ENCODE measurements around the gene ACBD3. TPM values are rescaled to one million over a fixed set of nuclear protein-coding genes. Genes with fewer than 3 reads are reported as not detected.
A peak's percentile ranks its signal among the peaks of the same experiment; 100 is the strongest.

ACBD3 gene
- polyA plus RNA-seq, 1 donor, result 49.8 TPM

DNA sequence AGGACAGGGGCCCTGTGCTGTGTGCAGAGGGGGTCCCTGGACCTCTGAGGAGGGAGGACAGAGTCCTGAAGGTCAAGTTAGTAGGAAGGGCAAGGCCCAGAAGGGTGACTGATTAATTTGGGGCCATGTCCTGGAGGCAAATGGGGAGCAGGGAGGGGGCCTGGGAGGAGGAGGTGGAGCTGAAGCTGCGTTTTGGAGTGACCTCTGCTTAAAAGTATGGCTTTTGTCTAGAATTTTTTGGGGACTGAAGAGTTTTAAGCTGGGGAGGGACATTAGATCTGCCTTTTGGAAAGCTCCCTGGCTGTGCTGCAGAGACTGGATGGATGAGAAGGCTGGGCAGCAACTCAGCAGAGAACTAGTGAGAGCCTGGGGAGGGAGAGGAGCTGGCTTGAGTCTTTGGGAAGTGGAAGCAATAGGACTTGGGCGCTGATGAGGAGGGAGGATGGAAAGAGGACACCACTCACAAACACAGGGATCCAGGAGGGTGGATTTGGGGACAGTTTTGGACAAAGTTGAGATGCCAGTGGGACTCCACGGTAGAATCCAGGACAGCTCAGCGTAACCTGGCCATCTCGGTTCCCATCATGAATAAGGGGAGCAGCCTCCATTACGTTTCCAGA lies 52.9 kb downstream of the ACBD3 start:
- no peak for DNase-seq

DNA sequence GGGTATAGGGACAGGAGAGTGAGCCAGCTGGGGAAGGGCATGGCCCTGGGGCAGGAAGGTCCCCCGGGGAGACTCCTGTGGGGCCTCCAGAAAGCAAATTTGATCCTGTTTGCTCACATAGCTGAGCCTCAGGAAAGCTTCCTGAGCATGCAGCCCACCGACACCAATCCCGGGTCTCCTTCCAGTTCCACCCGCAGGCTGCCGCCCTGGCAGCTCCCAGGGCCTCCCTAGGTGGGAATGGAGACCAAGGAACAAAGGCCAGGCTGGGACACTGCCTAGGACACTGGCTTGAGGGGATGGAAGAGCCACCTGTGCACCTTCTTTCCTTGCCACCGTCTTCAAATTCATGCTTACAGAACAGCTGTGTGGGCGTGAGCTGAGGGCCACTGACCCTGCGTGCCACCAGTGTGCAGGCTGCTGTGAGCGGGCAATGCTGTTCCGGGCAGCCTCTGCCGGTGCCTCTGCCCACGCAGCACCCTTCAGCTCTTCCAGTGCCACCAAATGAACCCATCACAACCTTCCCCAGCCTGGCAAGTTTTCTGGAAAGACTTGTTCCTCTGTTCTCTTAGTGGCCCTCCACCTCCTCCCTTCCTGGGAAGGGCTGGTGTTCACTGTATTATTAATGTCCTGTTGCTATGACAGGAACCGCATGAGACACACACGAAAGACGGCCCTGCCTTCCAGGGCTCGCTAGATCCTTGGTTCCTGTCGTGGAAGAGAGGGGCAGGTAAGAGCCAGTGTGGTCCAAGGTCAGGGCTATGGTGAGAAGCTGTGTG lies 53.6 kb downstream of the ACBD3 start:
- no peak for DNase-seq

DNA sequence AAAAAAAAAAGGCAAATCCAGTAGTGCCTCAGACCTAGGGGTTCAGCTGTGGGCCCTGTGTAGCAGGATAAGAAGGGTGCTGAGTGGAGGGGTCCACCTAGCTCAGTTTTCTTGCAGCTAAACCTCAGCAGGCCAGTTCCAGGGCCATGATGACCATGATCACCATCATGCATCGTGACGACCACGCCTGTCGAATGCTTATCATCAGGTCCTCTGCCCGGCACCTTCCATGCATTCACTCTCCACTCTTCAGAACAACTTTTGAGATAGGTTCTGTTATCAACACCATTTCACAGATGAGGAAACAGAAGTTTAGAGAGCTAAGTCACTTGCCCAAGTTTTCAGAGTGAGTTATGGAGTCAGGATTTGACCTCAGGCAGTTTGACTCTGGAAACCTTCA lies 54.9 kb downstream of the ACBD3 start:
- DNase-seq, result no peak

DNA sequence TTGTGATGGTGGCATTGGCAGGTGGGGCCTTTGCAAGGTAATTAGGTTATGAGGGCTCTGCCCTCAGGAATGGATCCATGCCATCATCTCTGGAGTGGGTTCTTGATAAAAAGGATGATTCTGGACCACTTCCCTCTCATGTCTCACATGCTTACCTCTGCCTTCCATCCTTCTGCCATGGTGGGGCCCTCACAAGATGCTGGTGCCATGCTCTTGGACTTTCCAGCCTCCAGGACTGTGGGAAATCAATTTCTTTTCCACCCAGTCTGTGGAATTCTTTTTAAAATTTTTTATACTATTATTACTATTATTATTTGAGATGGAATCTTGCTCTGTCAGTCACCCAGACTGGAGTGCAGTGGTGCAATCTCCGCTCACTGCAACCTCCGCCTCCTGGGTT lies 57.3 kb downstream of the ACBD3 start:
- no peak for DNase-seq

DNA sequence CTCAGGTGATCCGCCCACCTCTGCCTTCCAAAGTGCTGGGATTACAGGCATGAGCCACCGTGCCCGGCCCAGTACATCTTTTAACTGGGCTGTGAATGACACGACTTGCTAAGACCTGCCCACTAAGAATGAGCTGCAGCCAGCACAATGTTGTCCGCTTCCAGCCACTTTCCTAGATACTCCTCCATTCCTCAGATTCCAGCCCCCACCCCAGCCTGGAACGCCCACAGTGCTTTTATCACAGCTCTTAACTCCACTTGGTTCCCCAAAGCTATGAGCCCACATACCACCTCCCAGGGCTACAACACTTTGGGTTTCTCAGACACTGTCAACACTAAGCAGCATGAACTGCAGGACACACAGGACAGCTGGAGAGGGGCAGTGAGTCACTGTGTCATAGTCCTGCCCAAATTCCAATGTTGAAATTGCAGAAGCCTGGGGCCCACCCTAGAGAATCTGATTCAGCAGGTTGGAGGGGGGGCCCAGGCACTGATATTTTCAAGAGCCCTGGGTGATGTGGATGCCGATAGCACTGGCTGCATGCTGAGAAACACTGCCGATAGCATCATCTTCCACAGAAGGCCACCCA lies 58.0 kb downstream of the ACBD3 start:
- DNase-seq, result no peak

DNA sequence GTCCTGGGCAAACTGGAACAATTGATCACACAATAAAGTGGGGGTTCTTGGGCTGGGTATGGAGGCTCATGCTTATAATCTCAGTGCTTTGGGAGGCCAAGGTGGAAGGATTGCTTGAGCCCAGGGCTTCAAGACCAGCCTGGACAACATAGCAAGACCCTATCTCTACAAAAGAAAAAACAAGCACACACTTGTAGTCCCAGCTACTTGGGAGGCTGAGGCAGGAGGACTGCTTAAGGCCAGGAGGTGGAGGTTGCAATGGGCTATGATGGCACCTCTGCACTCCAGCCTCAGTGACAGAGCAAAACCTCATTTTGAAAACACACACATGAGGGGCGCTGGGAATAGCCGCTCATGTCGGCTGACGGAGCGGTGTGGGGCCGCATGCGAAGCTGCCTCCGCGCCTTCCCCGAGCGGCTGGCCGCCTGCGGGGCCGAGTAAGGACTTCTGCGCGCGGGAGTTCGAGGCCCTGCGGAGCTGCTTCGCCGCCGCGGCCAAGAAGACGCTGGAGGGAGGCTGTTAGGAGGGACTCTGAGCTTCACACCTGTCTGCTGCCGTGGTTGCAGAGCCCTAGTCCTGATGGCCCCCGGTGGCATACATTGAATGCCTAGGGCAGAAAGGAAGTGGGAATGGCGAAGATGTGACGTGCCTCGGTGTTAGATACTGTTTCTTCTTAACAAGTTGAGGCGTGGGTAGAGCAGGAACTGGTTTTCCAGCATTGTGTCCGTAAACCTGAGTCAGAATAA lies 59.5 kb downstream of the ACBD3 start:
- DNase-seq, result no peak

DNA sequence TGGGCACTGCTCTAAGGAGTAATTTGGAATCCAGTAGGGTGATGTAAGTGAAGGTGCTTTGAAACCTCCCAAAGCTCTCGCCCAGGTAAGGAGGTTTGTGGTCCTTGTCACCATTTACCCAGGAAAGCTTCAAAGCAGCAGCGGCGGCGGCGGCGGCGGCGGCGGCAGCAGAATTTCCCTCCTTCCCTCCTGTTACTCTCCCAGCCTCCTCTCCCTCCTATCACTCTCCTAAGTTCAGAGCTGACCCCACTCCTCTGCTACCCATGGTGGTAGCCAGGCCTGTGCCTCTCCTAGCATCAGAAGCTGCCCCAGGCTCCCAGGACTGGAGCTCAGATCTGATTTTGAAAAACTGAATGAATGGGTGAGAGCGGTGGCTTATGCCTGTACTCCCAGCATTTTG lies 60.7 kb downstream of the ACBD3 start:
- no peak for DNase-seq

DNA sequence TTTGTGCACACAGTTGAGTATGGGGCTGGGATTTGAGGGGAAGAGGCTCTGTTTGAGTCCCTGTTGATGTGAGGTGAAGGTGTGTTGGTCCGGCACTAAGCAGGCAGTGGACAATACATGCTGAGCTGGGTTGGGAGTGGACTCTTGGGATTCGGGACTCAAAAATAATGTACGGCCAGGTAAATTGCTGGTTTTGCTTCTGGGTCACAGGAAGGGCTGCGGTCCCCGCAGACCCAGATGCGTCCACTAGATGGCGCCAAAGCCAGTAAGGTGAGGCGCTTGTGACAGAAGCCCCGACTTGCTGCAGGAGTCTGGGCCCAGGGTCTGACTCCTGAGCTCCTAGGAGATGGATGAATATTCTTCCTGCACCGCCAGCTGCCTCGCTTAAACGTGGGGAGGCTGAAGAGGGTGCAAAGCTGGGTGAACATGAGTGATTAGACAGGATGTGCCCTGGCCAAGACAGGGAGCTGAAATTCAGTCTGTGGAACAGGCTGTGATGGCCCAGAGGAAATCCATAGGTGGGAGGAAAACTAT lies 61.4 kb downstream of the ACBD3 start:
- DNase-seq, result peak; percentile 85

DNA sequence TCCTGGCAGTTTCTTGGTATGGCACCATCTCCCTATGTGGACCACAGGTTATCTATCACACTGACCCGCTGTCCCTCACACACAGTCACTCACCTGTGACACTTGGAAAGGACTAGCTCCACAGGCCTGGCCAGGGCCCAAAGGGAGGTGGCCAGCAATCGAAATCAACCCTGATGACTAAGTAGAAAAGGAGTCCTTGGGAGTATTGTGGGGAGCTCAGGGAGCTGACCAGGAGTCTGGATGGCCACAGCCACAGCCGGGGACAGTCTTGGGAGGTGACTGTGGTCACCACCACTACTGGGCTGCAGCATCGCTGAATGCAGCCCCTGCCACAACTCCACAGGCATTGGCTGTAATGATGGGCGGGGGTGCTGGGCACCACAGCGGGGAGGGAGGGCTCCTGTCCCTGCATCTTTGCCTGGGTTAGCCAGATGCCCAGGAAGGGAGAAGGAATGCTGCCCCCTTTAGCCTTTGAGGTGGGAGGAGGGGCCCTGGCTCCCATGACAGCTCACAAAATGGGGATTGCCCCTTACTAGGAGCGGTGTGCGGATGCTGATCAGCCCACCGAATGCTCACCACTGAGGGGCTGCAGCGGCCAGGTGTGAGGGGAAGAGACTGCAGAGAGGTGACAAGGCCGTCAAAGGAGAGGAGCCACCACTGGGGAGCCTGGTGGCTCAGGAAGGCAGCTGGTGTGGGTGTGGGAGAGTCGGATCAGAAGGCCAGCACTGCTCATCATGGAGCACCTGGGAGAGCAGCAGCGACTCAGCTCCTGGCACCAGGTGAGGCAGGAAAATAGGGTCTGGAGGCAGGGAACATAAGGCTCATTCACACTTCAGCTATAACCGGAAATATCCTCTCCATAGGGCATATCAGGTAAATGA lies 62.7 kb downstream of the ACBD3 start:
- DNase-seq, result no peak

DNA sequence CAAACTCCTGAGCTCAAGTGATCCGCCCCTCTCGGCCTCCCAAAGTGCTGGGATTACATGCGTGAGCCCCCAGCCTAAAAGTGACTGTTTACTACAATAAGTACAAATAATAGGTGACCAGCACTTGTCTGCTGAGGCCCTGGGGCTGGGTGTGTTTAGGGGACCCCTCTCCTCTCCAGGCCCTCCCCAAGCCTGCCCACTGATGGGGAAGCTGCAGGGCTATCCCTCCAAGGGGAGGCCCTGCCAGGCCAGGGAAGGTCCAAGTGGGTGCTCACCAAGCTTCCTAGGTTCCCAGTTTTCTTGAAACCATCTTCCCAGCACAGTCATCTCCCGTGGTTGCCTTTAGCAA lies 63.4 kb downstream of the ACBD3 start:
- no peak for DNase-seq

DNA sequence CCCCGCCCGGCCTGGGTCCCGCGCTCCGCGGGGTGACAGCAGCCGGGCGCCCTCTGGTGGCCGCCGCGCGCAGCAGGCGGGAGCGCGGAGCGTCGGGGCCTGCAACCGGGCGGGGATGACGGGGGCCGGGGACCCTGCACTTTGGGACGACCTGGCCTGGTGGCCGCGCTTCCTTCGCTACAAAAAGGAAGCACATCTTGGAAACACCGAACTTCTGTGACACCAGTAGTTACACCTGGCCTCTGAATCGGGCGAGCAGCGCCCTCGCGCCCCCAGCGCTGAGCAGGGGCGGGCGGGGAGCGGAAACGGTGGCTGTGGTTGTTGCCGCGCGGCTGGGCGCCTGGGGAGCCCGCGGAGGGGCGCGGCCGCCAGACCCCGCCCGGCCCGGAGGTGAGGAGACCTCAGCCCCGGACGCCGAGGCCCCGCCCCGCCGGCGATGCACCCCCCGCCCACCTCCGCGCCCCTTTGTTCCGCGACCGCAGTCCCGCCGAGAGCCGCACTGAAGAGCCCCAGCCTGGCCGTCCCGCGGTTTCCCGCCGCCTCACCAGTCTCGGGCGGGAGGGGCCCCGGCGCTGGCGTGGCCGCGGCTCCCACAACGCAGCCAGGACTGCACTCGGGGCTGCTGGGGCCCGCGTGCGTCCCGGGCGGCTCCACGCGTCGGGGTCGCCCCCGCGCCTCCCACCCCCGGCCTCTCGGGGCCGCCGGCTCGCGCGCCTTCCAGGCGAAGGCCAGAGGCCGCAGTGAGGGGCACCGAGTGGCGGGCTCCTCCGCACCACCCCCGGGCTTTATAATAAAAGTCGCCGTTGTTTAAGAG lies 64.7 kb downstream of the ACBD3 start:
- DNase-seq, result peak; percentile 82

DNA sequence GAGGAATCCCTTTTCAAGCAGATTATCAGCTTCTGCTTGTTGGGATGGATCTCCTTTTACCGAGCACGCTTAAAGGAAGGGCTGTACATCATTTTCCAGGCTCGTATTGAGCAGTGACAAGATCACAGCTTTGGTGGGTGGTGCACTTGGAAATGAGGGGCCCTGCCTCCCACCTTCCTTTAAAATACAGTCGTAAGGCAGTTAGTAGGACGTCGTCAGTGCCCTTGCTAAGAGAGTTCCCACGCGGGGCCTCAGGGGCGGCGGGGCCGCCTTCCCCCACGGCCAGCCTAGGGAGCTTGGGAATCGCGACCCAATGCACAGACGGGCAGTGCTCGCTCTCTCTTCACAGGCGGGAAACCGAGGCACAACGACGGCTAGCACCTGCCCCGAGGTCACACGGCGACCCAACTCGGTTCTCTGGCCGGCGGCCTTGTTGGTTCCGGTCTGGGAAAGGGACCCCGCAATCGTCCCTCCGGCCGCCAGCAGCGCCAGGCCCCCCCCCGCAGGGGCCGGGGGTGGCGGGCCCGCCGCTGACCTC lies 65.4 kb downstream of the ACBD3 start:
- DNase-seq, result no peak

DNA sequence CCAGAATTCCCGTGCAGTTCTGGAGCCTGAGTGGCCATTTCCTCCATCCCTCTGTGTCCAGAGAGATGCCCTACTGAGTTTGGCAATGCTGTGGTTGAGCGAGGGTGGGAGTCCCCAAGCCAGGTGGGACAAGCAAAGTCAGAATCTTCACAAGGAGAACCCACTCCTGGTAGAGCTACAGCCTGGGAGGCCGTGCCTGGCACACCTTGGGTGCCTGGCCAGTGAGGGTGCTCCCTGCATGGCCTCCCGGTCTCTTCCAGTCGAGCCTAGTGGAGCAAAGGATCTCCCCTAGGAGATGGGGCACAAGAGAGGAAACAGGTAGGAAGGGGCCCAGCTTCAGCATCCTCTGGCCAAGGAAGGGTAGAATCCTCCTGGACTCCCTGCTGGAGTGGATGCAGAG lies 66.1 kb downstream of the ACBD3 start:
- no peak for DNase-seq

DNA sequence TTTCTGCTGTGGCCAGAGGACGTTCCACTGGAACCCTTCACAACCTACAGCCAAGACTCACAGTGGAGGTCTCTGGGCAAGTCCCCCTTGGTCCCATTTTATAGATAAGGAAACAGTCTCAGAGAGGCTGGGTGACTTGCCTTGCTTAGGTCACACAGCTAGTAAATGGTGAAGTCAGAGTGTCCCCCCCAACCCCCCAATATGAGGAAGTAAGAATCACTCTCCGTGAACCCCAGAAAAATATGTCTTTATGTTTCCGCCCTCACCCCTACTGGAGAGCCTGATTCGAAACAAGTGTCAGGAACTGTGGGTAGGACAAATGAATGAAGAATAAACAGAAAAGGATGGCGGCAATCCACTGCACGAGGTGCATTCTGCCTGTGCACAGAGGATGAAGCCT lies 67.4 kb downstream of the ACBD3 start:
- DNase-seq, result no peak

DNA sequence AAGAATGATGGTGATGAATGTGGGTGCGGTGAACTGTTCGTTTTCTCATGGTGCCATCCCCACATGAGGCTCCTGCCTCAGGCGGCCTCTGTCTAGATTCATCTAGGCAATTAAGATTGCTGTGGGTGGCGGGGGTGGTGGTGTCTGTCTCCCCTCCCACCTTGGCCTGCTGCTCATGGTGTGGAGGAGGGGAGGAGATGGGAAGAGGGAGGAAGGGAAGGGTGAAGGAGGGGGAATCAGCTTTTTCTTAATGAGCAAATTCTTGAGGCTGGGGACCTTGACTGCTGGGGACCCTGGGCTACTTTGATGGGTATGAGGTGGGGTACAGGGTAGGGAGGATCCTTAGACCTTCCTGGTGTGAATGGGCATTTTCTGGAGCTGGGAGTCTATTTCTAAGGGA lies 68.2 kb downstream of the ACBD3 start:
- DNase-seq, result no peak

DNA sequence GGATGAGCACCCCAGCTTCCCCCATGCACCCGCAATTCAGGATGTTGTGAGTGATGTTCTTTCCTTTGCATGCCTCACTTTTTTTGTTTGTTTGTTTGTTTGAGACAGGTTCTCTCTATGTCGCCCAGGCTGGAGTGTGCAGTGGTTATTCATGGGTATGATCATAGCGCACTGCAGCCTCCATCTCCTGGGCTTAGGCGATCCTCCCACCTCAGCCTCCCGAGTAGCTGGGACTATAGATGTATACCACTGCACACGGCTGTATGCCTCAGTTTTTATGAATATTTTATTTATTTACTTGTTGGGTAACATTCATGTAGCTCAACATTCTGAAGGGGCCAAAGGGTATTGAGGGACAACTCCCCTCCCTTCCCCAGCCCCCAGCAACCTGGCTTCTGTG lies 69.2 kb downstream of the ACBD3 start:
- DNase-seq, result no peak

DNA sequence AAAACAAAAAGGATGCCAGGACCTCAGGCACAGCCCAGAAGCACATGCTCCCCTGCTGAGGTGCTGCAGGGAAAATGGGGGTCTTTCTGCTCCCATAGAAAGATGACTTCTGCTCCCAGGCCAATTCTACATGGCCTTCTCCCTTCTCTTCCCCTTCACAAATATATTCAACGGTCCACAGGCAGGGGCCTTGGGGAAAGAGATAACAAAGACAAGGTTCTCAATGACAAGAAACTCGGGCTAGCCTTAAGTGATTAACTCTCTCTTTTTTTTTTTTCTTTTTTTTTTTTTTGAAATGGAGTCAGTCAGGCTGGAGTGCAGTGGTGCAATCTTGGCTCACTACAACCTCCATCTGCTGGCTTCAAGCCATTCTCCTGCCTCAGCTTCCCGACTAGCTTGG lies 69.9 kb downstream of the ACBD3 start:
- DNase-seq, result no peak

DNA sequence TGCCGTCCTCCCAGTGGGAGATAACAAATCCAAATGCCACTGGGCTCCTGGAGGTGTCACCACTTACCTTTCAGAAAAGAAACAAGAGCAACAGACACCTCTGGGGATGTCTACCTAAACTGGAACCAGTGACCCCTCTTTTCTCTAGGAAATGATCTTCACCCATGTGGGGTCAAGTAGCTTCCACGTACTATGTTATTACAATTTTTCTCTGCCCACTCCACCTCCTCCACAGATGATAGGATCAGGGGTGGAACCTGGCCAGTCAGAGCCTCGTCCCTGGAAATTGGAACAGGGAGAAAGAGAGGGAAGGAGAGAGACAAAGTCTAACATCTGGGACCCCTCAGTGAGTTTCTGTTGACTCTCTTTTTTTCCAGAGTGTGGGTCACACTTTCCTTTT lies 73.9 kb downstream of the ACBD3 start:
- no peak for DNase-seq

DNA sequence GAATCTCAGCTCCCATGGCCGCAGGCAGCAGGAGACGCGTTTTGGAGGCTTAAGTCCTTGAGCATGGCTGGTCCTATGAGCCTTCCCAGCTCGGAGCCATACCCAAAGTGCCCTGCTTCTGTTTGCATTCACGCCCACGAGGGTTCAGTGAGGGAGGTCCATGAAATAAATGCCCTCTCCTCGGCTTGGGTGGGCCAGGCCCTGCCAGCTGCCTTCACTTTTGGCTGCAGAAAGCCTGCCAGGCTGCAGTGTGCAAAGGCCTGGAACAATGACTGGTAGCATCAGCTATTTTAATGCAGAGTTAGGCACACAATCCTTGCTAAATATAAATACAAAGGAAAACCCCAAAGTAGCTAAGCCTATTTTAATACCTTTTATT lies 74.7 kb downstream of the ACBD3 start:
- DNase-seq, result no peak

DNA sequence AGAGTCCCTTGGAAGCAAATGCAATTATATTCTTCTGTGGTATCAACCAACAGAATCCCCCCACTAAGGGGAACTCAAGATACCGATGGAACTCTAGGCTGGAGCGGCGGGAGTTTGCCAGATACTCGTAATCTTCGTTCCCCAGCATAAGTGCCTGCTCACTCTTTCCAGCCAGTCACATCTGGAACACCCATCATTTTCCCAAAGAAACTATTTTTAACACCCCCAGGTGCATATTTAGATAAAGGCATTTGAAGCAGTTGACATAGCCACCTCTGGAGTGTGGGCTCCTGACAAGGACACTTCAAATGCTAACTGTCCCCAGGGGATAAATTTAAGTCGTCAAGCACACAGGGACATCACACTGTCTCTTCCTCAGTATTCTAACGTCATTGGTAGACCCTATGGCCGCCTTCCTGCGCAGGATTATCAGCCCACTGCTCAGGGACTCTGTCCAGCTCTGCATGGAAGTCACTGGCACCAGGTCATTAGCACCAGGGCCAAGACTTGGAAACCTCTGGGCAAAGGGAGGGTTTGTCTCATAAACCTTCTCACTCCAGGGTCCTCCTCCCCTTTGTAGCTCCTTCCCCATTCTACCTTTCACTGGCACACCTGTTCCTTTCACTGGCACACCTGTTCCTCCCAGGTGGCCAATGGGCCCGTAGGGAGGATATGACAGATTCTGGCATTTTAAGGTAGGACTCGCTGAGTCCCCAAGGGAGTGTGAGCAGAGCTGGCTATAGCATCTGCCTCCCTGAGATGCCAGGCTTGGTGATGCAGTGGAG lies 75.3 kb downstream of the ACBD3 start:
- DNase-seq, result peak; percentile 58

Data from hindlimb muscle (tissue), 1 donor.